GM12878 (cell line): ENCODE measurements around the gene CAMKK1. TPM values are rescaled to one million over a fixed set of nuclear protein-coding genes. Genes with fewer than 3 reads are reported as not detected.

ENCODE experiments used
- ATAC-seq: fragments of 200-7000 bp; cut with Tn5 transposase; 3 replicates; pipeline ENCODE4 v1.9.1; 2020; ENCODE audit warnings: mild to moderate bottlenecking, moderate library complexity
- BruUV-seq: library from RNA; stranded (reverse); fragments of 400-500 nt; replicated peaks from 2 replicates; lab custom pipeline; 2021; lab: Mats Ljungman, UMichigan
- CTCF ChIA-PET: fragments of 300-600 bp; sonication (Branson Sonifier 250); formaldehyde crosslinking; extraction: SDS; loops from one replicate; lab custom pipeline; 2021; ENCODE audit warnings: inconsistent platforms; lab: Yijun Ruan, JAX
- POLR2A ChIA-PET: fragments of 350-600 bp; formaldehyde crosslinking; extraction: SDS; loops from one replicate; lab custom pipeline; 2021; ENCODE audit warnings: inconsistent platforms; lab: Charles Lee
- RAD21 ChIA-PET: fragments of 300-600 bp; sonication (Branson Sonifier 250); formaldehyde crosslinking; loops from one replicate; lab custom pipeline; 2023; ENCODE audit warnings: antibody characterized with exemption; ENCODE audit not compliant: unreplicated experiment; lab: Charles Lee
- SMC1A ChIA-PET: fragments of 300-600 bp; sonication (Branson Sonifier 250); formaldehyde crosslinking; loops from one replicate; lab custom pipeline; 2023; ENCODE audit not compliant: unreplicated experiment, uncharacterized antibody; lab: Charles Lee
- DNase-seq: peaks from one replicate; pipeline ENCODE4 v3.0.0-alpha.2; 2011; ENCODE audit warnings: low read depth, low spot score
- FAIRE-seq: peaks from 3 replicates; lab custom pipeline; 2011; peaks lifted over from hg19 to GRCh38; lab: Jason Lieb, UNC
- H2AFZ ChIP-seq: 2 replicates; pipeline ENCODE4 v1.6.0; 2011; ENCODE audit warnings: low read depth, low read length, control low read depth; ENCODE audit not compliant: control insufficient read depth
- H3K27ac ChIP-seq: 2 replicates; pipeline ENCODE4 v1.5.1; 2011; ENCODE audit warnings: control low read depth; ENCODE audit not compliant: control insufficient read depth, insufficient read depth
- H3K27me3 ChIP-seq, 2 experiments: replicated peaks in 1 of 2; 2 replicates each; pipeline versions ENCODE4 v1.6.0 to v1.6.1; 2011; ENCODE audit warnings: low read length in 1 of 2; ENCODE audit not compliant: control insufficient read depth in 2 of 2, insufficient read depth in 2 of 2
- H3K36me3 ChIP-seq, 2 experiments: 2 replicates each; pipeline ENCODE4 v1.5.1; 2011; ENCODE audit warnings: low read length in 1 of 2; ENCODE audit not compliant: control insufficient read depth in 2 of 2, insufficient read depth in 2 of 2
- H3K4me1 ChIP-seq: 2 replicates; pipeline ENCODE4 v1.6.1; 2011; ENCODE audit warnings: mild to moderate bottlenecking, low read length, moderate library complexity, mixed read lengths; ENCODE audit not compliant: control insufficient read depth, insufficient read depth
- H3K4me2 ChIP-seq: 2 replicates; pipeline ENCODE4 v1.6.0; 2011; ENCODE audit warnings: control low read depth; ENCODE audit not compliant: control insufficient read depth, insufficient read depth
- H3K4me3 ChIP-seq: fragments of 200-600 bp; sonication (generic); 2 replicates; pipeline ENCODE4 v1.5.1; 2016
- H3K79me2 ChIP-seq: 2 replicates; pipeline ENCODE4 v1.6.0; 2011; ENCODE audit warnings: low read length; ENCODE audit not compliant: control insufficient read depth, insufficient read depth
- H3K9ac ChIP-seq: 2 replicates; pipeline ENCODE4 v1.8.0; 2011; ENCODE audit warnings: low read length, control low read depth, mixed read lengths; ENCODE audit not compliant: control insufficient read depth, insufficient read depth
- H3K9me3 ChIP-seq: replicated peaks from 3 replicates; pipeline ENCODE4 v1.5.1; 2011; ENCODE audit warnings: mild to moderate bottlenecking, low read length; ENCODE audit not compliant: control insufficient read depth, insufficient read depth
- H4K20me1 ChIP-seq: 2 replicates; pipeline ENCODE4 v1.6.0; 2011; ENCODE audit not compliant: control insufficient read depth, insufficient read depth
- BRCA1 ChIP-seq: IDR thresholded peaks from 2 replicates; pipeline ENCODE4 v1.6.1; 2011; ENCODE audit warnings: low read depth, low read length, improper control_type of control experiment
- CBFB ChIP-seq: IDR thresholded peaks from 2 replicates; pipeline ENCODE4 v1.6.1; 2016; ENCODE audit warnings: antibody characterized with exemption, low read depth
- CBX3 ChIP-seq: fragments of 200-600 bp; sonication (generic); IDR thresholded peaks from 2 replicates; pipeline ENCODE4 v1.6.1; 2016; ENCODE audit warnings: low read depth, borderline replicate concordance
- CHD2 ChIP-seq: IDR thresholded peaks from 2 replicates; pipeline ENCODE4 v1.6.1; 2011; ENCODE audit warnings: low read depth, low read length, improper control_type of control experiment, borderline replicate concordance
- CTCF ChIP-seq, 3 experiments: IDR thresholded peaks in 2 of 3; conservative IDR thresholded peaks in 1 of 3; 2 replicates each; pipeline ENCODE4 v1.5.1; 2011; ENCODE audit warnings: low read depth in 3 of 3, low read length in 3 of 3, mild to moderate bottlenecking in 3 of 3, control low read depth in 2 of 3, moderate library complexity in 2 of 3, inconsistent platforms in 1 of 3, mixed read lengths in 1 of 3; ENCODE audit not compliant: control insufficient read depth in 2 of 3, insufficient read depth in 1 of 3; ENCODE audit errors: extremely low read depth in 1 of 3
- ESRRA ChIP-seq: IDR thresholded peaks from 2 replicates; pipeline ENCODE4 v1.6.1; 2012; ENCODE audit warnings: mild to moderate bottlenecking, low read length, improper control_type of control experiment
- JUNB ChIP-seq: IDR thresholded peaks from 2 replicates; pipeline ENCODE4 v1.6.1; 2016; ENCODE audit warnings: antibody characterized with exemption, mild to moderate bottlenecking
- MXI1 ChIP-seq: fragments of 150-350 bp; IDR thresholded peaks from 2 replicates; pipeline ENCODE4 v1.6.1; 2011; ENCODE audit warnings: low read depth, mild to moderate bottlenecking, inconsistent platforms, low read length, improper control_type of control experiment
- MYB ChIP-seq: fragments of 150-350 bp; IDR thresholded peaks from 2 replicates; pipeline ENCODE4 v1.6.1; 2014; ENCODE audit warnings: mild to moderate bottlenecking, low read depth, low read length, borderline replicate concordance
- NR2F1 ChIP-seq: fragments of 450-650 bp; conservative IDR thresholded peaks from 2 replicates; pipeline ENCODE4 v1.6.1; 2017; ENCODE audit warnings: mild to moderate bottlenecking
- PKNOX1 ChIP-seq: fragments of 450-650 bp; IDR thresholded peaks from 2 replicates; pipeline ENCODE4 v1.6.1; 2016; ENCODE audit warnings: mild to moderate bottlenecking
- RAD51 ChIP-seq: fragments of 450-650 bp; IDR thresholded peaks from 2 replicates; pipeline ENCODE4 v1.6.1; 2016; ENCODE audit warnings: moderate library complexity, mild to moderate bottlenecking, inconsistent platforms
- RCOR1 ChIP-seq: conservative IDR thresholded peaks from 2 replicates; pipeline ENCODE4 v1.6.1; 2012; ENCODE audit warnings: low read depth, low read length, improper control_type of control experiment
- RELB ChIP-seq: fragments of 450-650 bp; IDR thresholded peaks from 2 replicates; pipeline ENCODE4 v1.6.1; 2017; ENCODE audit warnings: low read depth, mild to moderate bottlenecking, moderate library complexity
- RUNX3 ChIP-seq: IDR thresholded peaks from 2 replicates; pipeline ENCODE4 v1.6.1; 2012; ENCODE audit warnings: low read length, inconsistent platforms
- SMAD5 ChIP-seq: IDR thresholded peaks from 2 replicates; pipeline ENCODE4 v1.6.1; 2016; ENCODE audit warnings: antibody characterized with exemption, low read depth
- TBL1XR1 ChIP-seq: IDR thresholded peaks from 2 replicates; pipeline ENCODE4 v1.6.1; 2012; ENCODE audit warnings: low read depth, low read length, improper control_type of control experiment
- ZNF384 ChIP-seq: IDR thresholded peaks from 2 replicates; pipeline ENCODE4 v1.6.1; 2012; ENCODE audit warnings: low read depth, mild to moderate bottlenecking, low read length, improper control_type of control experiment, borderline replicate concordance
- ZSCAN29 ChIP-seq: fragments of 450-650 bp; IDR thresholded peaks from 2 replicates; pipeline ENCODE4 v1.6.1; 2017; ENCODE audit warnings: mild to moderate bottlenecking, moderate library complexity
- WGBS: methylation state at CpG from one replicate; pipeline ENCODE4 v1.1.6; 2016; ENCODE audit warnings: low lambda C conversion rate; ENCODE audit not compliant: insufficient replicate concordance, insufficient coverage; ENCODE audit errors: missing lambda C conversion rate; 5-methylcytosine and 5-hydroxymethylcytosine counted together
- in situ Hi-C: fragments of 300-500 bp; cut with MboI; formaldehyde crosslinking; loops from 9 replicates; pipeline ENCODE4 v1.14.3; 2018; ENCODE audit warnings: mixed read lengths
- intact Hi-C: fragments of 100-400 bp; cut with micrococcal nuclease; formaldehyde crosslinking; loops from one replicate; pipeline ENCODE4 v1.14.2; 2022; ENCODE audit not compliant: unreplicated experiment
- polyA plus RNA-seq, 11 experiments: library from polyadenylated mRNA; depleted of rRNA in 4 of 11; unstranded in 6 of 11; stranded (reverse) in 5 of 11; fragments of >200 nt; fragmentation: Nextera tagmentation in 4 of 11; fragmentation: Illumina TruSeq in 1 of 11; extraction: Ambion mirVana in 4 of 11; extraction: Trizol in 1 of 11; gene quantifications; 1 replicate in 1 of 11; 2 replicates in 10 of 11; pipeline versions ENCODE4 v1.2.1 to v1.2.3, GENCODE V29; 2011 to 2016; ENCODE audit warnings: inconsistent platforms in 2 of 11, missing spikeins in 2 of 11, low read depth in 1 of 11
- total RNA-seq, 4 experiments: library from RNA; depleted of rRNA in 3 of 4; stranded (reverse); fragments of >200 nt in 3 of 4; fragmentation: Illumina TruSeq in 1 of 4; extraction: Trizol in 1 of 4; gene quantifications; 2 replicates each; pipeline versions ENCODE4 v1.2.1 to v1.2.3, GENCODE V29; 2013 to 2021

The CAMKK1 gene
- total and polyA plus RNA-seq, 10 of the 15 experiments (the other 5 are each of a cell fraction or from before 2014, with no cell fraction given): 0.06 to 0.84 (median 0.37) TPM

- no peaks in the 10 kb centered on the region for H3K9me3 ChIP-seq
- RAD21 ChIA-PET: interaction anchor here (1.0 to 2.9 kb wide), 2 partner anchors 49 to 137 kb away, joined by 3 to 14 read pairs; no protein-coding TSS in a partner anchor
- TF ChIP-seq CTCF (IDR thresholded peaks at IDR 0.05 in 2 of 3, conservative IDR thresholded peaks at IDR 0.05 in 1 of 3; ENCODE audit: control insufficient read depth in 2 of 3, extremely low read depth in 1 of 3, insufficient read depth in 1 of 3, low read depth in 3 of 3, low read length in 3 of 3) (no peak), RUNX3 (no peak), CBFB (no peak), SMAD5 (no peak), CHD2 (no peak), BRCA1 (no peak), JUNB (no peak), RELB (no peak), MXI1 (no peak), RCOR1 (no peak), TBL1XR1 (no peak), CBX3 (no peak), ZNF384 (no peak), PKNOX1 (no peak), ESRRA (no peak), MYB (no peak), ZSCAN29 (no peak), RAD51 (no peak), NR2F1 (no peak)
- TF ChIP-seq, all 136 proteins: peak for 0
- DNase-seq (no peak), FAIRE-seq (no peak), ATAC-seq (no peak)
- Histone ChIP-seq H3K79me2 (no peaks in the 10 kb centered on the region), H3K4me2 (no peak overlapping the region), H2AFZ (no peak overlapping the region), H3K4me3 (no peak overlapping the region), H3K9ac (no peak overlapping the region), H4K20me1 (no peaks in the 10 kb centered on the region), H3K36me3 (no peaks in the 10 kb centered on the region), H3K4me1 (no peaks in the 10 kb centered on the region), H3K27ac (no peak overlapping the region), H3K27me3 (no peaks in the 10 kb centered on the region)
- WGBS: 31% methylated on average over 10 of the region's 10 CpGs
- BruUV-seq: no TSS peak
- in situ Hi-C loops: no loop called here
- SMC1A ChIA-PET: interaction anchor here (0.8 to 2.6 kb wide), 4 partner anchors 50 to 209 kb away, joined by 3 to 15 read pairs (median 4); partner anchors contain the start of gene P2RX1
- CTCF ChIA-PET: interaction anchor here (0.8 to 4.7 kb wide), 8 partner anchors 18 to 210 kb away, joined by 3 to 29 read pairs (median 6); partner anchors contain the start of gene NCBP3
- POLR2A ChIA-PET: no interaction called here
- intact Hi-C loops: no loop called here
Observed at GRCh38 chr17:3864534-3864933, 28.3 kb downstream of the CAMKK1 start.
